GM12801 (cell line): ENCODE data around the gene TBC1D22A.

ENCODE experiments used
- TF ChIP-seq, protein P1 (sequence below): IDR thresholded peaks from one replicate; pipeline ENCODE4 v1.5.1; 2011; ENCODE audit warnings: control low read depth; ENCODE audit not compliant: insufficient read length; ENCODE audit errors: extremely low read depth

Gene TBC1D22A

DNA sequence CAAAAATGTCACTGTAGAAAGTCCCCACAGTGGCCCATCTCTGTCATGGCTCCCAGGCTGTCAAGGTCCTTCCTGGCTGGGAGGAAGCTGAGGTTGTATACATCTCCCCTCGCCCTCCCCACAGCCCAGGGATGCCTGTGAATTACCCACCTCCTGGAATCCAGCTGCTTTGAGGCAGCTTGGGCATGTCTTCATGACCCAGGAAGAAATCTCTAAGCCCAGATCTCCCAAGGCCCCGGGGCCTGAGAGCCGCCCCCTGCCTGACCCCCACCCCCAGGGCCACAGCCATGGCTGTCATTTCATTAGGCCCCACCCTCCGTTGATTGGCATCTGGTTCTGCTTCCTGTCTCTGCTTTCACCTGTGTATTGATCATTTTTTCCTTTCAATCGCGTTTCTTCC is 207.5 kb downstream of the TBC1D22A start:
- TF ChIP-seq, protein P1, sequence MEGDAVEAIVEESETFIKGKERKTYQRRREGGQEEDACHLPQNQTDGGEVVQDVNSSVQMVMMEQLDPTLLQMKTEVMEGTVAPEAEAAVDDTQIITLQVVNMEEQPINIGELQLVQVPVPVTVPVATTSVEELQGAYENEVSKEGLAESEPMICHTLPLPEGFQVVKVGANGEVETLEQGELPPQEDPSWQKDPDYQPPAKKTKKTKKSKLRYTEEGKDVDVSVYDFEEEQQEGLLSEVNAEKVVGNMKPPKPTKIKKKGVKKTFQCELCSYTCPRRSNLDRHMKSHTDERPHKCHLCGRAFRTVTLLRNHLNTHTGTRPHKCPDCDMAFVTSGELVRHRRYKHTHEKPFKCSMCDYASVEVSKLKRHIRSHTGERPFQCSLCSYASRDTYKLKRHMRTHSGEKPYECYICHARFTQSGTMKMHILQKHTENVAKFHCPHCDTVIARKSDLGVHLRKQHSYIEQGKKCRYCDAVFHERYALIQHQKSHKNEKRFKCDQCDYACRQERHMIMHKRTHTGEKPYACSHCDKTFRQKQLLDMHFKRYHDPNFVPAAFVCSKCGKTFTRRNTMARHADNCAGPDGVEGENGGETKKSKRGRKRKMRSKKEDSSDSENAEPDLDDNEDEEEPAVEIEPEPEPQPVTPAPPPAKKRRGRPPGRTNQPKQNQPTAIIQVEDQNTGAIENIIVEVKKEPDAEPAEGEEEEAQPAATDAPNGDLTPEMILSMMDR: no peak

DNA sequence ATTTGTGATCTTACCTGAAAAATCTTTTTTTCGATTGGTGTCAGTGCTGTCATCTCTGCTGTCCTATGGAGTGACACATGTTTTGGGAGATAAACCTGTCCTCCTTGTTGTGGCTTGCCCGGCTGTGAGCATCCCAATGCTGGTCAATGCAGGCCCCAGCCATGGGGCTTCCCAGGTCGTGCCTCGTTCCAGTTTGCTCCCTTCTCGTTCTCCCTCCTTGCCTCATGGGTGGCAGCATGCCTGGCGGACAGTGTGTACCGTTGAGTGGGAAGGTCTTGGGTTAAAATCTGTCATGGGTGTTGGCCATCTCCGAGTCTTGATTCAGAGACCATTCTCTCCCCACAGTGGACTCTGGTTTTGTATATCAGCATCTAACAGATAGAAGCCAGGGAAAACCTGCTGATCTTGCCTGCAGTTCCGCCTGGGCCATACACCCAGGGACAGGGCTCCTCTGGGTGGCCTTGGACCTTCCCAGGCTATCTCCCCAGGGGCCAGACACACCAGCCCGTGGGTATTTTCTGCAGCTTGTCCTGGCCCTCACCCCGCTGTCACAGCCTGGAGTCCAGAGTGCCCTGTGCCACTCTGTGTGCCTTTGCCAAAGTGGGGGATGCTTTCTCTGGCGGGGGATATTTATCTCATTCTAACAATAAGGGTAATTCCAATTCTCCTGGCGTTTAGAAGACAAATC is 208.1 kb downstream of the TBC1D22A start:
- TF ChIP-seq, protein P1: no peak

DNA sequence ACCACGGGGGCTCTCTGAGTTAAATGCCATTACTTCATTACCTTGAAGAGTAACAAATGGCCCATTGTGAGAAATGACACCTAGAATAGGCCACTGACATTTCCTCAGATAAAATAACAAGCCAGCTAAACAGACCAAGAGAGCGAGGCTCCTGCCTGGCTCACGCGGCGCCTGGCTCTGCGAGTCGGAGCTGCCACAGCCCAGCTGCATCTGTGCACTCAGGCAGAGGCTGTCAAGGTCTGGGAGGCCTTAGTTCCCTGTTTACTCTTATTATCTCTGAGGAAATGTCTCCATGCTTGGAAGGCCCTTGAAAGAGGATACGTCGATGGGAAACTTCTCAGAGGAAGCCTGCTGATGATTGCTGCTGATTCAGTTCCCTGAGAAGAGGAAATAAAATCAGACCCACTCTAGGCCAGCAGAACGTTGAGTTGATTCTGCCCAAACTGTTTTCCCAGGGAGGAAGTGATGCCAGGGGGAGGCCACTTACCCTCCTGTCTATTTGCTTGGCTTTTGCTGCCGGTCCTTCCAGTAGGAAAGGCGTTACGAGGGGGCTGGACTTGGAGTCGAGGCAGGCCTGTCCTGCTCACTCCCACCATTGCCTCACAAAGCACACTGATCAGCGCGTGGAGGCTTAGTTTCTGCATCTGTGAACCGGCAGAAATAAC is 208.8 kb downstream of the TBC1D22A start:
- TF ChIP-seq, protein P1: no peak

DNA sequence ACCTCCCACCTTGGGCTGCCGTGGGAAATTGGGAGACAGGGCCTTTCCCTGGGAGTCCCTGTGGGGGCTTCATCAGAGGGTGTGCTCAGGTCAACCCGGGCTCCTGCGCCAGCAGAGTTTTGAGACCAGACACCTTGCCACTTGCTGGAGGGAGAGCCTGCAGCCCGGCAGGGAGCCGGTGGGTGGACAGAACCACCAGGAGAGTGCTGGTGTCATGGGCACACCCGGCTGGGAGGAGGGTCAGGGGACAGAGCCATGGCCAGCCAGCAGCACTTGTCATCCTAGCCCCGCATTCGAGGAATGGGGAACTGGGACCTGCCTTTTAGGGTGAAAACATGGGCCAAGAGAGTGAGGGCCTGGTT is 209.3 kb downstream of the TBC1D22A start:
- TF ChIP-seq, protein P1: no peak

DNA sequence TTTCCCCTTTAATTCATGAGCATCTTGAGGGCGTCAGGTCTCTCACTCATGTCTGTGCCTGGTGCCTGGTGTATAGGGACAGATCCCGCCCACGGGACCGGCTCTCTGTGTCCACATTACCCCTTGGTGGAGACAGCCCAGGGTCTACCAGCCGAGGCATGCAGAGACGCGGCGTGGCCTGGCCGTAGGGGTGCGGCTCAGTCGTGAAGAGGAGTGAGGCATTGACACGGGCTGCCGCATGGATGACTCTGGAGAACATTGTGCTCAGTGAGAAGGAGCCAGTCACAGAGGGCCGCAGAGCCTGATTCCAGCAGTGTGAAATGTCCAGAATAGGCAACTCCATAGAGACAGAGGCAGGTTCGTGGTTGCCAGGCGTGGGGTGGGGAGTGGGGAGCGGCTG is 209.8 kb downstream of the TBC1D22A start:
- TF ChIP-seq, protein P1: no peak

DNA sequence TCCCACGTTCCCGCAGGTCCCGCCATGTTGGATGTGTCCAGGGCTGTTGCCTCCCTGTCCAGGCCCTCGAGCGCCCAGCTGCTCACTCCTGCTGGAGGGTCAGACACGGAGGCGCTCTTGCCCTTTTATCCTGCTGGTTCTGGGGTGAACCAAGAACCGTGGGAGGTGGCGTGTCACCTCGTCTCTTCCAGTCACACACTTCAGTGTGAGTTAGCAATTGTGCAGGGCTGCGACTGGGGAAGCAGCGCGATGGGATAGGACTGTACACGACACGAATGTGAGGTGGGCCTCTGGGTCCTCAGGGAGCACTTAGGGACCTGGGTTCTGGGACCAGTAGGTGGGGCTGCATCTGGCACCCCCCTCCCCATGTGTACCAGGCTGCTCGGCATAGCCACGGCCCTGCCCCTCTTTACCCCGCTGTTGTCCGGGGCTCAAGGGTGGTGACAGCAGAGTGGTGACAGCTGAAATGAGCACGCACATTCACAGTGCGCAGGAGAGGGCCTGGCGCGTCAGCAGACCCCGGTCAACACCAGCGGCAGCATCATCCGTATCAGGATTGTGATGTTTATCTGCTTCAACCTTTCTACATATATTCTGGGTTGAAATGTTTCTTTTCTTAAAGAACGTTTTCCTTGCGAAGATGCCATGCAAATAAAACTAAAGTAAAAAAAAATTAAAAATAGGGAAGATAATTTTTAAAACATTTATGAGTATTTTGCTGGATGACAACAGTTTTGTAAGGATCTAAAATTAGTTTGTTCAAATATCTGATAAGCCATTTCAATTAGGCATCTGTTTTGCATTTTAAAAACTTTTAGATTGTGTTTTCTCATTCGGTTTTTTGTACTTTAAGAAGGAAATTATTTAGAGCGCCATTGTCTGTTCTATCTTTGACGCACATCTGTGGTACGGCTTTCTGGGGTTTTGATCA is 210.7 kb downstream of the TBC1D22A start:
- TF ChIP-seq, protein P1: no peak

DNA sequence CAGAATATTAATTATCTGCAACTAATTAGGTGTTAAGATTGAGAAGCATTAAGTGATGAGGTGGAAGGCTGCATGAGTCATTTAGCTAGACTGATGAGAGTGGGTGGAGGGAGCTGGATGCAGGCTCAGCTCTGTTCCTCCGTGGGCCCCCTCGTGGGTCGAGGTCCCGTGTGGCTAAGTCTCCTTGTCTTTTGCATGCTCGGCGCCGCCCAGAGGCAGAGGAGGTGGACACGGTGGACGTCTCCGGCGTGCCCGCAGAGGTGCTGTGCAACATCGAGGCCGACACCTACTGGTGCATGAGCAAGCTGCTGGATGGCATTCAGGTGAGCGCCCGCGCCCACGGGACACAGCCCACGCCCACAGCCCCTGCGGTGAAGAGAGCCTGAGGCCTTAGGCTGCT is 211.6 kb downstream of the TBC1D22A start:
- TF ChIP-seq, protein P1: no peak
